GM12878 (cell line): Measurements from ENCODE around the gene NPIPB6.

Experiments
- EGR1 ChIP-seq, 2 experiments: IDR thresholded peaks; 1 replicate in 1 of 2; 2 replicates in 1 of 2; pipeline ENCODE4 v1.6.1; 2011 to 2012; ENCODE audit warnings: low read depth in 2 of 2, low read length in 2 of 2, borderline replicate concordance in 1 of 2, mild to moderate bottlenecking in 1 of 2, moderate library complexity in 1 of 2
- NRF1 ChIP-seq: conservative IDR thresholded peaks from 2 replicates; pipeline ENCODE4 v1.6.1; 2011; ENCODE audit warnings: mild to moderate bottlenecking, low read depth, low read length, improper control_type of control experiment
- POLR2A ChIP-seq: IDR thresholded peaks from 2 replicates; pipeline ENCODE4 v1.6.1; 2011; ENCODE audit warnings: low read depth, mild to moderate bottlenecking, low read length
- SPI1 ChIP-seq: IDR thresholded peaks from 2 replicates; pipeline ENCODE4 v1.6.1; 2011; ENCODE audit warnings: low read depth, mild to moderate bottlenecking, low read length, moderate library complexity, borderline replicate concordance; ENCODE audit not compliant: insufficient read depth
- TF ChIP-seq, protein P1 (sequence below): IDR thresholded peaks from 2 replicates; pipeline ENCODE4 v1.6.1; 2012; ENCODE audit warnings: low read depth, low read length, improper control_type of control experiment
- TF ChIP-seq, protein P2 (sequence below): IDR thresholded peaks from 2 replicates; pipeline ENCODE4 v1.6.1; 2011; ENCODE audit warnings: low read depth, low read length, improper control_type of control experiment, borderline replicate concordance
- TF ChIP-seq, protein P3 (sequence below), 3 experiments: IDR thresholded peaks in 2 of 3; conservative IDR thresholded peaks in 1 of 3; 2 replicates each; pipeline ENCODE4 v1.5.1; 2011; ENCODE audit warnings: low read depth in 3 of 3, low read length in 3 of 3, mild to moderate bottlenecking in 3 of 3, control low read depth in 2 of 3, moderate library complexity in 2 of 3, inconsistent platforms in 1 of 3, mixed read lengths in 1 of 3; ENCODE audit not compliant: control insufficient read depth in 2 of 3, insufficient read depth in 1 of 3; ENCODE audit errors: extremely low read depth in 1 of 3

DNA sequence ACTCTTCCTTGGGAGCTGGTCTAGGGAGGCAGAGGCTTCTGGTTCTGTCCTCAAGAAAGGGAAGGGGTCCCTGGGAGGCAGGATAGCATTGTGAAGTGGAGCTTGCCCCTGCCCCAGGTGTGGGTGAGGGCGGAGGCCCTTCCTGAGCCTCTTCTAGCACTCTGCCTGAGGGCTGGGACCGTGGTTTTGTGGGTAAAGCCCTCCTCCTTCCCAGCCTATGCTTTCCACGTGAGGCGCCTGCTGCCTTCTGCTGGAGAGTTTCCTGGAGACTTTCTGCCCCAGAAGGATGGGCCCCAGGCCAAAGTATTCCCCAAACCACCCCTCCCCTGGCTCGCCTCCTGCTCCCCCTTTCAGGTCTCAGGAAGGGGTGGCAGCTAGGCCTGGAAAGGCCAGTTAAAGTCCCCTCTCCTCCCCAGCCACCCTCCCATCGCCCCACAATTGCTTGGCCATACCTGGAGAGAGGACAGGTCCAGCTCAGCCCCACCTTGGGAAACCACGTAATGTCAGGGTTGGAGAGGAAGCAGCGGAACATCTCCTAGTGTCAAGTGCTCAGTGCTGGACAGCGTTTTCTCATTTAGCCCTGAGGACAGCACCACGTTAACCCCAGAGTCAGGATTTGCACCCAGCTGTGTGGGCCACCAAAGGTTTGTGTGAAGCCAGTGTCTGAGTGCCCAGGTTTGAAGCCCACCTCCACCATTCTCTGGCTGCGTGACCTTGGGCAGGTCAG, 65.4 kb downstream of the NPIPB6 start:
- TF ChIP-seq, protein P1, sequence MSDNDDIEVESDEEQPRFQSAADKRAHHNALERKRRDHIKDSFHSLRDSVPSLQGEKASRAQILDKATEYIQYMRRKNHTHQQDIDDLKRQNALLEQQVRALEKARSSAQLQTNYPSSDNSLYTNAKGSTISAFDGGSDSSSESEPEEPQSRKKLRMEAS = no peak
- TF ChIP-seq, protein P2, sequence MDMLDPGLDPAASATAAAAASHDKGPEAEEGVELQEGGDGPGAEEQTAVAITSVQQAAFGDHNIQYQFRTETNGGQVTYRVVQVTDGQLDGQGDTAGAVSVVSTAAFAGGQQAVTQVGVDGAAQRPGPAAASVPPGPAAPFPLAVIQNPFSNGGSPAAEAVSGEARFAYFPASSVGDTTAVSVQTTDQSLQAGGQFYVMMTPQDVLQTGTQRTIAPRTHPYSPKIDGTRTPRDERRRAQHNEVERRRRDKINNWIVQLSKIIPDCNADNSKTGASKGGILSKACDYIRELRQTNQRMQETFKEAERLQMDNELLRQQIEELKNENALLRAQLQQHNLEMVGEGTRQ = no peak
- no peak for TF ChIP-seq EGR1 (IDR thresholded peaks at IDR 0.05; ENCODE audit: borderline replicate concordance in 1 of 2, low read depth in 2 of 2, low read length in 2 of 2)
- no peak for TF ChIP-seq SPI1
- TF ChIP-seq NRF1 = no peak
- TF ChIP-seq, protein P3, sequence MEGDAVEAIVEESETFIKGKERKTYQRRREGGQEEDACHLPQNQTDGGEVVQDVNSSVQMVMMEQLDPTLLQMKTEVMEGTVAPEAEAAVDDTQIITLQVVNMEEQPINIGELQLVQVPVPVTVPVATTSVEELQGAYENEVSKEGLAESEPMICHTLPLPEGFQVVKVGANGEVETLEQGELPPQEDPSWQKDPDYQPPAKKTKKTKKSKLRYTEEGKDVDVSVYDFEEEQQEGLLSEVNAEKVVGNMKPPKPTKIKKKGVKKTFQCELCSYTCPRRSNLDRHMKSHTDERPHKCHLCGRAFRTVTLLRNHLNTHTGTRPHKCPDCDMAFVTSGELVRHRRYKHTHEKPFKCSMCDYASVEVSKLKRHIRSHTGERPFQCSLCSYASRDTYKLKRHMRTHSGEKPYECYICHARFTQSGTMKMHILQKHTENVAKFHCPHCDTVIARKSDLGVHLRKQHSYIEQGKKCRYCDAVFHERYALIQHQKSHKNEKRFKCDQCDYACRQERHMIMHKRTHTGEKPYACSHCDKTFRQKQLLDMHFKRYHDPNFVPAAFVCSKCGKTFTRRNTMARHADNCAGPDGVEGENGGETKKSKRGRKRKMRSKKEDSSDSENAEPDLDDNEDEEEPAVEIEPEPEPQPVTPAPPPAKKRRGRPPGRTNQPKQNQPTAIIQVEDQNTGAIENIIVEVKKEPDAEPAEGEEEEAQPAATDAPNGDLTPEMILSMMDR (IDR thresholded peaks at IDR 0.05 in 2 of 3, conservative IDR thresholded peaks at IDR 0.05 in 1 of 3; ENCODE audit: control insufficient read depth in 2 of 3, extremely low read depth in 1 of 3, insufficient read depth in 1 of 3, low read depth in 3 of 3, low read length in 3 of 3) = no peak
- TF ChIP-seq POLR2A = no peak
